ENCODE measurements around the gene TCEANC2. TPM values are rescaled to one million over a fixed set of nuclear protein-coding genes. Genes with fewer than 3 reads are reported as not detected.

TCEANC2 gene
- total RNA-seq, 4 donors from 2014 or later = 4.8 to 8.1 (median 6.4) TPM

GRCh38 chr1:54118704-54119103 is 65.3 kb downstream of the TCEANC2 start:
- H3K36me3 ChIP-seq = no peaks in the 10 kb centered on the region
- no peak for TF ChIP-seq EP300 (IDR thresholded peaks at IDR 0.05)
- no peak for TF ChIP-seq POLR2A (IDR thresholded peaks at IDR 0.05)
- no peak for TF ChIP-seq CTCF (IDR thresholded peaks at IDR 0.05)
- no peak for TF ChIP-seq POLR2AphosphoS5 (IDR thresholded peaks at IDR 0.05)
- H3K9me3 ChIP-seq = no peaks in the 10 kb centered on the region
- no peak for DNase-seq (ENCODE audit: low spot score in 2 of 2)
- peaks cover 13% of the 10 kb centered on the region for H3K4me1 ChIP-seq
- 80% methylated on average over 8 of the region's 8 CpGs for WGBS
- no peaks in the 10 kb centered on the region for H3K27me3 ChIP-seq
- H3K4me3 ChIP-seq = no peak overlapping the region
- H3K27ac ChIP-seq = no peak overlapping the region

GRCh38 chr1:54120018-54120697 is 66.8 kb downstream of the TCEANC2 start:
- no peaks in the 10 kb centered on the region for H3K36me3 ChIP-seq
- WGBS = 89% methylated on average over 10 of the region's 13 CpGs
- DNase-seq (ENCODE audit: low spot score in 2 of 2) = no peak

GRCh38 chr1:54120698-54121481 is 67.5 kb downstream of the TCEANC2 start:
- peaks cover 13% of the 10 kb centered on the region for H3K4me1 ChIP-seq
- H3K36me3 ChIP-seq = no peaks in the 10 kb centered on the region
- peak overlapping the region; percentile 31 for H3K4me3 ChIP-seq
- no peaks in the 10 kb centered on the region for H3K27me3 ChIP-seq
- TF ChIP-seq EP300 (IDR thresholded peaks at IDR 0.05) (no peak), POLR2A (IDR thresholded peaks at IDR 0.05) (no peak), CTCF (IDR thresholded peaks at IDR 0.05) (no peak), POLR2AphosphoS5 (IDR thresholded peaks at IDR 0.05) (no peak)
- DNase-seq (ENCODE audit: low spot score in 2 of 2) = no peak
- WGBS = 47% methylated on average over 29 of the region's 33 CpGs
- H3K9me3 ChIP-seq = no peaks in the 10 kb centered on the region
- no peak overlapping the region for H3K27ac ChIP-seq

More at GRCh38 chr1:54120018-54120697, 66.8 kb downstream of the TCEANC2 start:
- no peaks in the 10 kb centered on the region for H3K27me3 ChIP-seq
- TF ChIP-seq POLR2AphosphoS5 (IDR thresholded peaks at IDR 0.05) (no peak), EP300 (IDR thresholded peaks at IDR 0.05) (no peak), POLR2A (IDR thresholded peaks at IDR 0.05) (no peak), CTCF (IDR thresholded peaks at IDR 0.05) (no peak)
- no peaks in the 10 kb centered on the region for H3K9me3 ChIP-seq
- H3K4me3 ChIP-seq = no peak overlapping the region
- no peak overlapping the region for H3K27ac ChIP-seq
- peaks cover 13% of the 10 kb centered on the region for H3K4me1 ChIP-seq

GRCh38 chr1:54121482-54122134 is 68.2 kb downstream of the TCEANC2 start:
- DNase-seq (ENCODE audit: low spot score in 2 of 2) = peak; percentile 88 to 92
- peak; percentile 35 to 66 for TF ChIP-seq CTCF (IDR thresholded peaks at IDR 0.05)
- TF ChIP-seq POLR2A (IDR thresholded peaks at IDR 0.05) = no peak
- TF ChIP-seq EP300 (IDR thresholded peaks at IDR 0.05) = no peak
- TF ChIP-seq POLR2AphosphoS5 (IDR thresholded peaks at IDR 0.05) = no peak
- Histone ChIP-seq H3K9me3 (no peaks in the 10 kb centered on the region), H3K27ac (no peak overlapping the region), H3K4me1 (peaks cover 13% of the 10 kb centered on the region), H3K27me3 (no peaks in the 10 kb centered on the region), H3K4me3 (peak overlapping the region; percentile 31), H3K36me3 (no peaks in the 10 kb centered on the region)
- 5% methylated on average over 6 of the region's 36 CpGs for WGBS

Data from suprapubic skin (tissue), 4 donors.